OCI-LY3 (cell line): ENCODE data around the gene LUC7L3.

Source experiments
- H2AFZ ChIP-seq: fragments of 200-600, 300-600 bp; shearing (Covaris generic); 2 replicates; pipeline ENCODE4 v1.6.0; 2014; ENCODE audit warnings: antibody characterized with exemption, low read depth, low read length
- H3K27ac ChIP-seq: fragments of 200-600, 300-600 bp; sonication (generic); 2 replicates; pipeline ENCODE4 v1.5.1; 2014; ENCODE audit warnings: mild to moderate bottlenecking, low read length, moderate library complexity, mixed read lengths
- H3K27me3 ChIP-seq: fragments of 200-600, 300-600 bp; sonication (generic); 2 replicates; pipeline ENCODE4 v1.6.1; 2014; ENCODE audit warnings: low read depth, low read length, mixed read lengths
- H3K36me3 ChIP-seq: fragments of 200-600, 300-600 bp; sonication (generic); replicated peaks from 2 replicates; pipeline ENCODE3; 2014; ENCODE audit warnings: low read depth, low read length, mixed read lengths
- H3K4me1 ChIP-seq: fragments of 300-600, 200-600 bp; sonication (generic); 2 replicates; pipeline ENCODE4 v1.6.1; 2014; ENCODE audit warnings: low read length, mixed read lengths
- H3K4me2 ChIP-seq: fragments of 200-600, 300-600 bp; sonication (generic); 2 replicates; pipeline ENCODE4 v1.6.1; 2014; ENCODE audit warnings: low read length, mixed read lengths
- H3K4me3 ChIP-seq: fragments of 300-600, 200-600 bp; sonication (generic); 2 replicates; pipeline ENCODE4 v1.5.1; 2014; ENCODE audit warnings: antibody characterized with exemption, mild to moderate bottlenecking, low read length, moderate library complexity
- H3K79me2 ChIP-seq: fragments of 300-600, 200-600 bp; shearing (Covaris generic); 2 replicates; pipeline ENCODE4 v1.6.1; 2014; ENCODE audit warnings: mild to moderate bottlenecking, low read length, mixed read lengths
- H3K9ac ChIP-seq: fragments of 300-600, 200-600 bp; shearing (Covaris generic); 2 replicates; pipeline ENCODE4 v1.6.0; 2014; ENCODE audit warnings: mild to moderate bottlenecking, low read length, moderate library complexity
- H3K9me3 ChIP-seq: fragments of 200-600, 300-600 bp; shearing (Covaris generic); 2 replicates; pipeline ENCODE4 v1.6.1; 2014; ENCODE audit warnings: low read length, mixed read lengths; ENCODE audit not compliant: insufficient read depth
- H4K20me1 ChIP-seq: fragments of 200-600, 300-600 bp; sonication (generic); 2 replicates; pipeline ENCODE4 v1.6.1; 2016; ENCODE audit warnings: low read length, mixed read lengths; ENCODE audit not compliant: insufficient read depth
- CTCF ChIP-seq: fragments of 200-600, 300-600 bp; sonication (generic); IDR thresholded peaks from 2 replicates; pipeline ENCODE4 v1.5.1; 2014; ENCODE audit warnings: antibody characterized with exemption, low read length, low read depth
- EZH2phosphoT487 ChIP-seq: fragments of 200-600 bp; shearing (Covaris generic); IDR thresholded peaks from 2 replicates; pipeline ENCODE4 v1.6.1; 2018; ENCODE audit warnings: antibody characterized with exemption, mixed run types, low read depth

LUC7L3 gene

GRCh38 chr17:50758989-50759544 is 39.7 kb downstream of the LUC7L3 start:
- peaks cover 13% of the 10 kb centered on the region for H3K4me1 ChIP-seq
- H3K4me2 ChIP-seq, result no peak overlapping the region
- H3K9ac ChIP-seq, result no peak overlapping the region
- no peaks in the 10 kb centered on the region for H3K79me2 ChIP-seq
- H3K9me3 ChIP-seq, result no peaks in the 10 kb centered on the region
- TF ChIP-seq CTCF (no peak), EZH2phosphoT487 (no peak)
- H3K36me3 ChIP-seq, result peaks cover 11% of the 10 kb centered on the region
- H3K4me3 ChIP-seq, result no peak overlapping the region
- no peak overlapping the region for H2AFZ ChIP-seq
- H4K20me1 ChIP-seq, result no peaks in the 10 kb centered on the region
- H3K27me3 ChIP-seq, result no peaks in the 10 kb centered on the region
- H3K27ac ChIP-seq, result no peak overlapping the region

- no peak for TF ChIP-seq CTCF
- no peak for TF ChIP-seq EZH2phosphoT487
- Histone ChIP-seq H2AFZ (no peak overlapping the region), H3K9me3 (no peaks in the 10 kb centered on the region)
Observed at GRCh38 chr17:50762177-50762576, 42.8 kb downstream of the LUC7L3 start.

GRCh38 chr17:50763716-50764475 is 44.5 kb downstream of the LUC7L3 start:
- TF ChIP-seq EZH2phosphoT487, result no peak
- no peak for TF ChIP-seq CTCF
- Histone ChIP-seq H3K27me3 (no peaks in the 10 kb centered on the region), H3K79me2 (no peaks in the 10 kb centered on the region), H3K9ac (no peak overlapping the region), H3K4me2 (peak overlapping the region; percentile 84), H3K36me3 (no peaks in the 10 kb centered on the region), H3K9me3 (no peaks in the 10 kb centered on the region), H3K27ac (no peak overlapping the region), H3K4me1 (peaks cover 36% of the 10 kb centered on the region), H2AFZ (no peak overlapping the region), H4K20me1 (no peaks in the 10 kb centered on the region), H3K4me3 (0 out of 2 replicates have a peak overlapping the region, but pooled peaks have one; percentile 79)

More at GRCh38 chr17:50762177-50762576, 42.8 kb downstream of the LUC7L3 start:
- no peak overlapping the region for H3K27ac ChIP-seq
- no peak overlapping the region; the same call in 1 of the 2 replicates for H3K9ac ChIP-seq
- H3K27me3 ChIP-seq, result no peaks in the 10 kb centered on the region
- no peak overlapping the region for H3K4me3 ChIP-seq
- H4K20me1 ChIP-seq, result no peaks in the 10 kb centered on the region
- peak overlapping the region; percentile 84 for H3K4me2 ChIP-seq
- H3K36me3 ChIP-seq, result no peaks in the 10 kb centered on the region
- H3K79me2 ChIP-seq, result no peaks in the 10 kb centered on the region
- peaks cover 36% of the 10 kb centered on the region for H3K4me1 ChIP-seq

- Histone ChIP-seq H3K36me3 (no peaks in the 10 kb centered on the region), H3K9ac (peak overlapping the region; percentile 43), H2AFZ (peak overlapping the region; percentile 45; the same call in 1 of the 2 replicates), H3K9me3 (no peaks in the 10 kb centered on the region), H4K20me1 (no peaks in the 10 kb centered on the region), H3K27ac (peak overlapping the region; percentile 36; the same call in 1 of the 2 replicates), H3K4me2 (peak overlapping the region; percentile 73), H3K79me2 (no peaks in the 10 kb centered on the region), H3K4me3 (peak overlapping the region; percentile 47), H3K4me1 (peaks cover 36% of the 10 kb centered on the region), H3K27me3 (no peaks in the 10 kb centered on the region)
- TF ChIP-seq EZH2phosphoT487 (no peak), CTCF (no peak)
Observed at GRCh38 chr17:50764734-50765149, 45.3 kb downstream of the LUC7L3 start.
